DLD1 (cell line): ENCODE measurements around the gene MAP3K6.

ENCODE experiments used
- in situ Hi-C: cut with HindIII; loops from 2 replicates; pipeline ENCODE4 v1.10.0; 2017; ENCODE audit warnings: low sequenced_read_pairs

MAP3K6 gene

DNA sequence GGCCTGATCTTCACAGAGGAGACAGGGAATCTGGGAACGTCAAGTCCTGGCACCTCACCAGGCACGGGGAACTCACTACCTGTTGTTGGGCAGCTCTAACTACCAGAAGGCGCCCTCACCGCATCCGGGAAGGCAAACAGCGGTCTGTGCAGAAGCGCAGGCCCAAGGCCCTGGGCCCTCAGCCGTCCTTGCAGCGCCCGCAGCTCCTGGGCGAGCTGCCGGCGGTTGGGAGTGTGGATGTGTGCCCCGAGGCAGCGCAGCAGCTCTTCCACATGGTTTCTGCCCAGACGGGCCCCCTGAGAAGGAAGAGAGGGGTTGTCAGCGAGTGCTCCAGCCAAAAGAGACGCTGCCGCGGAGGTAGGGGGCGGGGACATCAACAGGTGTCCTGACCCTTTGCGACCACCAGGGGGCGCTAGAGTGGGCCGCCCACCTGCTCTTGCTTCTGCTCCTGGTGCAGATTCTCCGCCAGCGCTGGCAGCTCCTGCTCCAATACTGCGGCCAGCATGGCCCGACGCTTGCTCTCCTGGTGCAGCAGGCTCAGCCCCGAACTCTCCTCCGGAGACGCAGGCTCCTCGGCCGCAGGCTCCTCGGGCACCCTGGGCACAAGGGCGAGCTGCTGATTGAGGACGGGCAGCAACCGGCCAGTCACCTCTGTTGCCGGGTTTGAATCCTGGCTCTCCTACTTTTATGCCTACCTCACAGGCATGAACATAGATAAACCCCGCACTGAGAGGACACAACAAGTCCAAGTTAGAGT is 9.3 kb downstream of the MAP3K6 start:
- in situ Hi-C loops: no loop called here

DNA sequence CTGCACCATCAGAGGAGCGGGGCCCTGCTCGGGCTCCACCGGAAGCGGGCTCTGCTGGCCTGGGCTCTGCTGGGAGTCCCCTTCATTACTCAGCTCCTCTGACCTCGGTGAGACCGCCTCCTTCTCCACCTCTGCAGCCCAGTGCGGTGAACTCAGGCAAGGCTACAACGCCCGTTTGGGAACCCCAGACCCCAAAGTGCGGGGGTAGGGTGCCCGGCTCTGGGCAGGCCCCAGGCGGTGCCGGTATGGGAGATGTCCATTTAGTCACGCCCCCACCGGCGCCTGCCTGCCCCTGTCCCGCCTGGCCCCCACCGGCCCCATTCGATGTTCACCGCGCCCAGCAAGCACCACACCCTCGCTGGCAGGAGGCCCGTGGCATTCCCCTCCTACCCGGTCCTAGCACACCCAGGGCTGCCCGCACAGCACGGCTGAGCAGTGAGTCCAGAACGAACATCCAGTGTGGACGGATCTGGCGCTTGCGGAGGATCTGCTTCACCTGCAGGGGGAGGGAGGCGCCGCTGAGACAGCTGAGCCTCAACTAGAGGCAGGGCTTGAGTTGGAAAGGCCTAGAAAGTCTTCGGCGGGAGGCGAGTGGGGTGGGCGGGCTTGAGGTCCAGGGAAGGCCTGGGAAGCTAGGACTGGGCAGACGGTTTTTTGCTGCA is 10.0 kb downstream of the MAP3K6 start:
- in situ Hi-C loops: no loop called here

DNA sequence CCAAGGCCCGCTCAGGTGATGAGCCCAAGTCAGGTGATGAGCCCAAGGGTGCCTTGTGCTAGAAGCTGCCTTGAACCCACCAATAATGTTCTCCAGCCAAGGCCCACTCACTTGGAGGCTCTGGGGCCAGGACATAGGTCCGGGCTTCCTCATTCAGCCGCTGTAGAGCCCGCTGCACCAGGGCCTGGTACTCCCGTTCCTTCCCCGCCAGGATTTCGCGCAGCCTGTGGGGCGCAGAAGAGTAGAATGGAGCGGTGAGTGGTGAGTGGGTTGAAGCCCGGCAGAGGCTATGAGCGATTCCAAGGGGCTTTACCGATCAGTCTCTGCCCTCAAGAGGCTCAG is 10.5 kb downstream of the MAP3K6 start:
- in situ Hi-C loops: no loop called here

DNA sequence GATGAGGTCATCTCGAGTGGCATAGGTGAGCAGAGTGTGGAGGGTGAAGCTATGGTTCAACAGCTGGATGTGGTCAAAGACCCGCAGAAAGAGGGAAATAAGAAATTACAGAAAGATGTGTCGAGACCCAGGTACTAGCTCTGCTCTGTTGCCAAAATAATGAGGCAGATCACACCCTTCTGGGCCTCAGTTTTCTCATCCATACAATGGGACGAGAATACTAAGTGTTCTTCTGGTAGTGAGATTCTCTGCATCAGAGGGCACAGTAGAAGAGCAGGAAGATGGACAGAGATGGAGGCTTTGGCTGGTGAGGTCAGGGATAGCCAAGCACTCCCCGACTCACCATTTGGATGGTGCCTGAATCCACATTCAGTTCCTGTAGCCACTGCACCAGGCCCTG is 11.1 kb downstream of the MAP3K6 start:
- in situ Hi-C loops: no loop called here

DNA sequence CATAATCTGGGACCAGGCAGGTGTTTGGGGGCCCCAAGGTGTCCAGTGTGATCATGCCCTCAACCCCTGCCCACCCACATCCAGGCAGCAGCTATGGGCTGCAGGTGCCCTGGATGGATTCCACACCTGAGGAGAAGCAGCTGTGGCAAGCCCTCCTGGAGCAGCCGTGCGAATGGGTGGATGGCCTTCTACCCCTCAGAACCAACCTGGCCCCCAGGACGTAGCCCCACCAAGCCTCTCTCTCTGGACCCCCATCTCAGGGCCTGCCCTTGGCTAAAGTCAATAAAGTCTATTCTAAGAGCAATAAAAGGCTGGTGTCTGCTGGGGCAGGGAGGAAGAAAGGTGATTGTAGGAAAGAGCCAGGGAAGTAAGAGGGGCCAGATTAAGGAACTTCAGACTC is 13.1 kb downstream of the MAP3K6 start:
- in situ Hi-C loops: no loop called here

DNA sequence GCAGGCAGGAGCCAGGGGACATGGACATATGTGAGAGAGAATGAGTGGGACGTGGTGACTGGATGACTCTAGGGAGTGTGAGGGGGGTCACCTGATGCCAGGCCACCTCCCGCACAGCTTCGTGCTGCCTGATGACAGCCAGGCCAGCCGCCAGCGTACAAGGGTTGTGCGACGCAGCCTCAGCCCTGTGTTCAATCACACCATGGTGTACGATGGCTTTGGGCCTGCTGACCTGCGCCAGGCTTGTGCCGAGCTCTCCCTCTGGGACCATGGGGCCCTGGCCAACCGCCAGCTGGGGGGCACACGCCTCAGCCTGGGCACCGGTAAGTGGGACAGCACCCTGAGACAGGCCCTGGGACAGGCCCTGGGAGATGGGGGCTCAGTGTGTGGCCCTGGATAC is 13.6 kb downstream of the MAP3K6 start:
- in situ Hi-C loops: no loop called here

DNA sequence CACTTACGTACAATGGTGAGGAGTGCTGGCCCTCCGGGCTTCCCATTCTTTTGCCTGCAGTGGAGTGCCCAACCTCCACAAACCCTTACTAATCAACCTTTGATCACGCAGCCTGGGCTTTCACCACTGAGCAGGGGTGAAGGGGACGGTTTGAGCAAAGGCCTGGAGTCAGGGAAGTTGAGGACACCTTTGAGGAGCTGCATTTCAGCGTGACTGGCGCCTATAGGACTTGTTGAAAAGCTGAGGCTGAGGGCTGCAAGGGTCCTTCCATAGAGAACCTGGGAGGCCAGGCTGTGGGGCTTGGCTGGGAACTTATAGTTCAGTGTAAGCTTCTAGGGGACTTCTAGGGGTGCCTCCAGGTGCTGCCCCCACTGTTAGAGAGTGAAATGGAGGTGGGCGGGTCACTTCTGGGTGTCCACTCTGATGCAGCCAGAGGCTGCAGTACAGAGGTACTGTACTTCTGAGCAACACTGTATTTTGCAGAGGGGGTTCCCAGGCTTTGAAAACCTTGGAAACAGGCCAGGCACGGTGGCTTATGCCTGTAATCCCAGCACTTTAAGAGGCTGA is 15.1 kb downstream of the MAP3K6 start:
- in situ Hi-C loops: no loop called here

DNA sequence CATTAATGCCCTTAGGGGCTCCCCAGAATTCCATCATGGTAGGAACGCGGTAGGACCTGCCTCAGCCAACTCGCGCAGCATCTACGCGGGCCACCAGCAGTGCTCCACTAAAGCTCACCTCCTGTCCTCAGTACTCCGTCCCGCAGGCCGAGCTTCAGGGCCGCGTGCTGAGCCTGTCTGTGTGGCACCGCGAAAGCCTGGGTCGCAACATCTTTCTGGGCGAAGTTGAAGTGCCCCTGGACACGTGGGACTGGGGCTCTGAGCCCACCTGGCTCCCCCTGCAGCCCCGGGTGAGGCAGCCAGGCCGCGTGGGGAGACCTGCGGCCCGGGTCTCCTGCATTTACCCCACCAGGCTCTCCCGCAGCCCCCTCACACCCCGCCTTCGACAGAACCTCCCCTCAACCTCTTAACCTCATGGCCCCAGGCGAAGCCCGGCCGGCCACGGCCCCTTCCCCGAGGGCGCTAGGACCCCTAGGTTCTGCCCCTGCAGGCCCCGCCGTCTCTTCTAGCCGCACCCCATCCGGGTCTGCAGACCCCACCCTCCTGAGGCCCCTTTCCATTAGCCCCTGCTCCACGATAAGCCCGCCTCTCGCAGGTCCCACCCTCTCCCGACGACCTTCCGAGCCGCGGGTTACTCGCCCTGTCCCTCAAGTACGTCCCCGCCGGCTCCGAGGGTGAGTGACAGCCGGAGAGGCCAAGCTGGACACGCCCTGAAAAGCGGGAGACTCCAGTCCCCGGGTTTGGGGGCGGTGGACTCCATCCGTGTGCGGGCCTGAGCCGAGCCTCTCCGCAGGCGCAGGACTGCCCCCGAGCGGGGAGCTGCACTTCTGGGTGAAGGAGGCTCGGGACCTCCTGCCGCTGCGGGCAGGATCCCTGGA is 15.9 kb downstream of the MAP3K6 start:
- in situ Hi-C loops: no loop called here

DNA sequence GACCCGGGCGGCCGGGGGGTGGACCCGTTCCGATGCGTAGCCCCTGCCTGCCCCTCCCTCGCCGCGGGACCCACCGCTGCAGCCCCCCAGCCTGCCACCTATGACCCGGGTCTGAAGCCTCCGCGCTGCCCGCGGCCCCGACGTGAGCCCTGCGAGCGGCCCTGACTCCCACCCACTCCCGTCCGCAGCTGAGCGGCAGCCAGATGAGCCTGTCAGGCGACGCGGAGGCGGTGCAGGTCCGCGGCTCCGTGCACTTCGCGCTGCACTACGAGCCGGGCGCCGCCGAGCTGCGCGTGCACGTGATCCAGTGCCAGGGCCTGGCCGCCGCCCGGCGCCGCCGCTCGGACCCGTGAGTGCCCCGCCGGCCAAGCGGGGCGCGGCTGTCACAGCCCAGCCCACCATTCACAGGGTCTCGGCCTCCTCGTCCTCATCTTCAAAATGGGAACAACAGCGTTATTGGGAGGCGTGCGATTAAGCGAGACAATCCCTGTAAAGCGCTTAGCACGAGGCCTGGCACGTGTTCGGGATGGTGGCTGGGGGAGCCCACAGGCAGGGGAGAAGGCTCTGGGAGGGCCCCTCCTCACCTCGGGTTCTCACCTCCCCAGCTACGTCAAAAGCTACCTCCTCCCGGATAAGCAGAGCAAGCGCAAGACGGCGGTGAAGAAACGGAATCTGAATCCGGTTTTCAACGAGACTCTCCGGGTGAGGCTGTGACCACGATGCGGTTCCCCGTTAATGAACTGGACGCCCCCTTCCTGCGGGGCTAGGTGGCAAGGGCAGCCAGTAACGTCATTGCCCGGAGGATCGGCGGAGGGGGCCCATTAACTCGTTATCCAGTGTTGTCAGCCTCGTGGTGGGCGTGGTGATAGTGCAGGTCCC is 16.7 kb downstream of the MAP3K6 start:
- in situ Hi-C loops: no loop called here

DNA sequence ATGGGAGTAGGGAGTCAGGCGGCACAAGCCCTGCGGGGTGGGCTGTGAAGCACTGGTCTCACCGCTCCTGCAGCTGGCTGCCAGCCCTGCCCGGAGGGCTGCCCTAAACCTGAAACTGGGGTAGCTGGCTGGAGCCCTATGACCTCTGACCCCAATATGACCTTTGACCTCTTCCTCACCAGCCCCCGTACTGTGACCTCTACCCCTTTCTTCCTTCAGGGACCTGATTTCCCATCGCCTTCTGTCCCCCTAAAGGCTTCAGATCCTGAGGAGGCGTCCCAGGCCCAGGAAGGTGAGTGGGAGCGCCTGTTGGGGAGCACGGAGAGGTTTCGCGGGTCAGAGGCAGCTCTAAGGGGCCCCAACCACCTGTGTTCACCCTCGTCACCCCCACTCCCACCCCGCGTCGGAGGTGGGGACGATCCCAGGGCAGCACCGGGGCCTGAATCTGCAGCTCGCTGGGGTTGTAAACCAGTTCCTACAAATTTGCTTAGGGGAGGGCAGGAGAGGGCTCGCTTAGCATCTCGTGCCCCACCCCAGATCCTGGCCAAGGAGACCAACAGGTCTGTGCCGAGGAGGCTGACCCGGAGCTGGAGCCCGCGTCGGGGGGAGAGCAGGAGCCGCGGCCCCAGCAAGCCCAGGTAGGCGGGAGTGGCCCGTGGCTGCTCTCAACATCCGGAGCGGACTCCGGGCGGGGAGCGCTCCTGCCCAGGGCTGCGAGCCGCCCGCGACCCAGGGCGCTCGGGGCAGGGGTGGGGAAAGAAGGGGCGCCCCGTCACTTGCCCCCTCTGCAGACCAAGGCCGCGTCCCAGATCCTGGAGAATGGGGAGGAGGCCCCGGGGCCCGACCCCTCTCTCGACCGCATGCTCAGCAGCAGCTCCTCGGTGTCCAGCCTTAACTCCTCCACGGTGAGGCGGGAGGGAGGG is 17.6 kb downstream of the MAP3K6 start:
- in situ Hi-C loops: no loop called here

DNA sequence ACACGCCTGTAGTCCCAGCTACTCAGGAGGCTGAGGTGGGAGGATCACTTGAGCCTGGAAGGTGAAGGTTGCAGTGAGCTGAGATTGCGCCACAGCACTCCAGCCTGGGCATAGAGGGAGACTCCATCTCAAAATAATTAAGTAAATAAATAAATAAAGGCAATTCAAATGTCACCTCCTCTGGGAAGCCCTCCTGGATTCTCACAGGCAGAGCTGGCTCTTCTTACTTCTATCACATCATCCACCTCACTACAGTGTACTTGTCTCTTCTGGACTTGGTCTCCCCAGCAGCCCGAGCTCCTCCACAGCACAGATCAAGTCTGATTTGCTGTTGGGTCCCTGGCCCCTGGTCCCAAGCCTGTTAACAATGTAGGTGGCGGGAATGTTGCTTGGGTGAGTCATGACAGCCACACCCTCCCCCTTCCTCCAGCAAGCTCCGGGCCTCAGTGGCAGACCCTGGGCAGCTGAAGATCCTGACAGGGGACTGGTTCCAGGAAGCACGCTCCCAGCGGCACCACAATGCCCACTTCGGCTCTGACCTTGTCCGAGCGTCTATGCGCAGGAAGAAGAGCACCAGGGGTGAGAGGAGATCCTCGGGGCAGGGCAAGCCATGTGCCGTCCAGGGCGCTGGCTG is 19.7 kb downstream of the MAP3K6 start:
- in situ Hi-C loops: no loop called here

DNA sequence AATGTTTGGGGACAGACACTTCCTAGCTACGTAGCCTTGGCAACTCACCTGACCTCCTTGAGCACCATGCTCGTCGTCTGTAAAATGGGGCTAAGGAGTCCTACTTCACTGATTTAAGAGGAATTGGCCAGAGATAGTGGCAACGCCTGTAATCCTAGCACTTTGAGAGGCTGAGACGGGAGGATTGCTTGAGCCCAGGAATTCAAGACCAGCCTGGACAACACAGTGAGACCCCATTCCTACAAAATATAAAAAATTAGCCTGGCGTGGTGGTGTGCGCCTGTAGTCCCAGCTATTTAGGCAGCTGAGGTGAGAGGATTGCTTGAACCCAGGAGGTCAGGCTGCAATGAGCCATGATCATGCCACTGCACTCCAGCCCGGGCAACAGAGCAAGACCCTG is 20.4 kb downstream of the MAP3K6 start:
- in situ Hi-C loops: no loop called here

DNA sequence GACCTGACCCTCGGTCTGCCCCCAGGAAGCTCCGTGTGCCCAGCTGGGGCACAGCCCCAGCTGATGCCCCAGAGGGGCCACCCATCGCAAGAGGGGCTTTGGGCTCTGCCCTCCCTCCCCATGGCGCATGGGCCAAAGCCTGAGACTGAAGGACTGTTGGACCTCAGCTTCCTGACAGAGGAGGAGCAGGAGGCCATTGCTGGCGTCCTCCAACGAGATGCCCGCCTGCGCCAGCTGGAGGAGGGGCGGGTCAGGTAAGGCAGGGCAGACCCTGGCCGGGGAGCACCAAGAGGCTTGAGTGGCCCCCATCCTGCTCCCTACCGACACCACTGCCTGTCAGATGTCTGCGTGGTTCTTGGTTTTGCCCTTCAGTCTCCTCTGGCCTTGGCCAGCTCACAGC is 21.5 kb downstream of the MAP3K6 start:
- in situ Hi-C loops: no loop called here

DNA sequence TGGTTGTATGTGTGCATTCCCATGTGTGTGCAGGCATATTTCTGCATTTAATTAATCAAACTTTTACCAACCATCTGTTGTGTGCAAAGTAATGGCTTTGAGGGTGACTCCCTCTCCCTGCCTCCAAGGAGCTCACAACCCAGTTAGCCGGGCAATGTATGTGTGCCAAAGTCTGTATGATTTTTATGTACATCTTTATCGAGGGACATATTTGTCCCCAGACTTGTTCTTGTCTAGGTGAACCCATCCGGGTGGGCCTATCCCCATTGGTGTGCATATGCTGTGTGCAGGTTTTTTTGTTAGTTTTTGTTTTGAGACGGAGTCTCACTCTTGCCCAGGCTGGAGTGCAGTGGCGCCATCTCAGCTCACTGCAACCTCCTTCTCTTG is 23.1 kb downstream of the MAP3K6 start:
- in situ Hi-C loops: no loop called here

DNA sequence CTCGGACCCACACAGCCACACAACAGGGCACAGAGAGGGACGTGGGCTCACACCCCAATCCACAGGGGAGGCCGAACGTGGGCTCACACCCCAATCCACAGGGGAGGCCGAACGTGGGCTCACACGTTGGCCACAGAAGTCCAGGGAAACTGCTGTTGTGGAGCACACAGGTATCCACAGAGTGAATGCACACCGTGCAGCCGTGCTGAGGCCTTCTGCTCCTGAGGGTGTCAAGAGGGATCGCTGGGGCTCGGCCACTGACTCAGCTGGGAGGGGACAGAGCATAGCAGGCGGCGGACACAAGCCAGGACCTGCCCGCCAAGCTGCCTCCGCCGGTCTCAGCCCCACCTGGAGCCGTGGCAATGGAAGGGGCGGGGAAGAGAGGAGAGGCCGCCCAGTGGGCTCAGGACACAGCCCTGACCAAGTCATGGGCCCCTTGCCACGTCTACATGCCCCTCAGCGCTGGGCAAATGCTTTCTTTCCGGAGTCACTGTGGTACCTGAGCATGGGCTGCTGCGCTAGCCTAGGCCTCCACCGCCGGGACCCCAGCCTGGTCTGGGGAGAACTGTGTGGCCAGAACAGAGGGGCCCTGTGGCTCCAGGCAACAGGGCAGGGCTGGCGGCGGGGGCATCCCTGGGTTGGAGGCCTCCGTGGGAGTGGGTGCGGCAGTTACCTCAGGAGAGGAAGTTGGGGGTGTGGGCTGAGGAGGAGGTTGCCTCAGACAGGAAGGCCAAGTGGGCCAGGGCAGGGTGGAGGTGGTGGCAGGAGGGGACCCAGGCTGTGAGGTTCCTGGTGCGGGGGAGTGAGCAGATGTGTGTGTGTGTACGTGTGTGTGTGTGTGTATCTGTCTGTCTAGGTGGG is 23.8 kb downstream of the MAP3K6 start:
- in situ Hi-C loops: no loop called here

DNA sequence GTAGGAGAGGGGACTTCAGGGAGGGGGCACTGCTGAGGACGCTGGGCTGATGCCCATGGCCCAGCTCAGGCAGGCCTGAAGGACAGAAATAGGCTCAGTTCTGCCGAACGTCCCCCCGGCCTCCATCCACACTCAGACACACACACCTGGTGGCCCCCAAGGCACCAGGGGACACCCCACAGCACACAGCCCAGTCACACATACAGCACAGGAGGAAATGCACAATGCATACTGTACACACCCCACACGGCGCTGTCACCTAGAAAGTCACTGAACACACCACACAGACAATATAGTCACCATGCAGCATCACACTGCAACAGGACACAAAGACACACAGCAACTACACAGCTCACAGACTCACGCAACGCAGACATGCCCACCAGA is 24.4 kb downstream of the MAP3K6 start:
- in situ Hi-C loops: no loop called here

DNA sequence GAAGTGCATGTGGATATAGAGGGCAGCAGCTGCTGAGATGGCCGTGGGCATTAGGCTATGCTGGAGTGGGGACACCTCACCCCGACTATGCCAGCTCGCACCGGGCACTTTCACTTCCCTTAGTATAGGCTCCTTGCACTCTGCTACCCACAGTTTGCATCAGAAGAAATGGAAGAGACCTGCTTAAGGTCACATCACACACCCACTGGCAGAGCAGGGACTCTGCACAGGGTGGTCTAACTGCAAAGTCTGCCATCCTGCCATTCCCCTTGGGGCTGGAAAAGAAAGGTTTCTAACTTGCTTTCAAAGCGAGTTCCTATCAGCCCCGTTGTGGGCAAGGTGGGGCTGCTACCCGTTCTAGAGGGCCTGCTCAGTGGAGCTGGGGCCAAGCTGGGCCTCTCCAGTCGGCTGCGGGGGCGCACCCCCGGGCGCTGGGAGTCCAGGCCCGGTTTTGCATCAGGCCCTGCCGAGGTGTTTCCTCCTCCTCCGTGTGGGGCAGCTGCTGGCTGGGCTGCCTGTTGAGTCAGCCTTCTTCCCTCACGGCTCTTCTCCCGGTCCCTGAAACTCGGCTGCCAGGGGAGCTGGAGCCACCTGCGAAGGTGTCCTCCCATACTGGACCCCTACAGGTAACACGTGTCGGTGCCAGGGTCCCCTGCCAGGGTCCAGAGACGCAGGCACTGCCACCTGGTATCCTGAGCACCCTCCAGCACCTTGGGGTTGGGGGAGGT is 25.1 kb downstream of the MAP3K6 start, which contains the start of gene SYTL1:
TSS of gene SYTL1 (plus strand) at position 498 of the 728 bp plus-strand sequence. CDS start 3,313 bp downstream, outside the sequence.
- in situ Hi-C loops: no loop called here
